Articular chondrocyte of knee joint (primary cell): Measurements from ENCODE around the gene PDS5B. TPM values are rescaled to one million over a fixed set of nuclear protein-coding genes. Genes with fewer than 3 reads are reported as not detected.

Source experiments
- small RNA-seq: library from RNA; depleted of rRNA; stranded (forward); fragments of <200 nt; gene quantifications from one replicate; pipeline ENCODE3, GENCODE V24; 2012
- total RNA-seq: library from RNA; depleted of rRNA; stranded (reverse); fragments of >200 nt; gene quantifications from 2 replicates; pipeline ENCODE4 v1.2.3, GENCODE V29; 2012

PDS5B gene, protein sequence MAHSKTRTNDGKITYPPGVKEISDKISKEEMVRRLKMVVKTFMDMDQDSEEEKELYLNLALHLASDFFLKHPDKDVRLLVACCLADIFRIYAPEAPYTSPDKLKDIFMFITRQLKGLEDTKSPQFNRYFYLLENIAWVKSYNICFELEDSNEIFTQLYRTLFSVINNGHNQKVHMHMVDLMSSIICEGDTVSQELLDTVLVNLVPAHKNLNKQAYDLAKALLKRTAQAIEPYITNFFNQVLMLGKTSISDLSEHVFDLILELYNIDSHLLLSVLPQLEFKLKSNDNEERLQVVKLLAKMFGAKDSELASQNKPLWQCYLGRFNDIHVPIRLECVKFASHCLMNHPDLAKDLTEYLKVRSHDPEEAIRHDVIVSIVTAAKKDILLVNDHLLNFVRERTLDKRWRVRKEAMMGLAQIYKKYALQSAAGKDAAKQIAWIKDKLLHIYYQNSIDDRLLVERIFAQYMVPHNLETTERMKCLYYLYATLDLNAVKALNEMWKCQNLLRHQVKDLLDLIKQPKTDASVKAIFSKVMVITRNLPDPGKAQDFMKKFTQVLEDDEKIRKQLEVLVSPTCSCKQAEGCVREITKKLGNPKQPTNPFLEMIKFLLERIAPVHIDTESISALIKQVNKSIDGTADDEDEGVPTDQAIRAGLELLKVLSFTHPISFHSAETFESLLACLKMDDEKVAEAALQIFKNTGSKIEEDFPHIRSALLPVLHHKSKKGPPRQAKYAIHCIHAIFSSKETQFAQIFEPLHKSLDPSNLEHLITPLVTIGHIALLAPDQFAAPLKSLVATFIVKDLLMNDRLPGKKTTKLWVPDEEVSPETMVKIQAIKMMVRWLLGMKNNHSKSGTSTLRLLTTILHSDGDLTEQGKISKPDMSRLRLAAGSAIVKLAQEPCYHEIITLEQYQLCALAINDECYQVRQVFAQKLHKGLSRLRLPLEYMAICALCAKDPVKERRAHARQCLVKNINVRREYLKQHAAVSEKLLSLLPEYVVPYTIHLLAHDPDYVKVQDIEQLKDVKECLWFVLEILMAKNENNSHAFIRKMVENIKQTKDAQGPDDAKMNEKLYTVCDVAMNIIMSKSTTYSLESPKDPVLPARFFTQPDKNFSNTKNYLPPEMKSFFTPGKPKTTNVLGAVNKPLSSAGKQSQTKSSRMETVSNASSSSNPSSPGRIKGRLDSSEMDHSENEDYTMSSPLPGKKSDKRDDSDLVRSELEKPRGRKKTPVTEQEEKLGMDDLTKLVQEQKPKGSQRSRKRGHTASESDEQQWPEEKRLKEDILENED (N-terminal part only)
- total RNA-seq, result 43.3 and 48.3 TPM in 2 replicates

DNA sequence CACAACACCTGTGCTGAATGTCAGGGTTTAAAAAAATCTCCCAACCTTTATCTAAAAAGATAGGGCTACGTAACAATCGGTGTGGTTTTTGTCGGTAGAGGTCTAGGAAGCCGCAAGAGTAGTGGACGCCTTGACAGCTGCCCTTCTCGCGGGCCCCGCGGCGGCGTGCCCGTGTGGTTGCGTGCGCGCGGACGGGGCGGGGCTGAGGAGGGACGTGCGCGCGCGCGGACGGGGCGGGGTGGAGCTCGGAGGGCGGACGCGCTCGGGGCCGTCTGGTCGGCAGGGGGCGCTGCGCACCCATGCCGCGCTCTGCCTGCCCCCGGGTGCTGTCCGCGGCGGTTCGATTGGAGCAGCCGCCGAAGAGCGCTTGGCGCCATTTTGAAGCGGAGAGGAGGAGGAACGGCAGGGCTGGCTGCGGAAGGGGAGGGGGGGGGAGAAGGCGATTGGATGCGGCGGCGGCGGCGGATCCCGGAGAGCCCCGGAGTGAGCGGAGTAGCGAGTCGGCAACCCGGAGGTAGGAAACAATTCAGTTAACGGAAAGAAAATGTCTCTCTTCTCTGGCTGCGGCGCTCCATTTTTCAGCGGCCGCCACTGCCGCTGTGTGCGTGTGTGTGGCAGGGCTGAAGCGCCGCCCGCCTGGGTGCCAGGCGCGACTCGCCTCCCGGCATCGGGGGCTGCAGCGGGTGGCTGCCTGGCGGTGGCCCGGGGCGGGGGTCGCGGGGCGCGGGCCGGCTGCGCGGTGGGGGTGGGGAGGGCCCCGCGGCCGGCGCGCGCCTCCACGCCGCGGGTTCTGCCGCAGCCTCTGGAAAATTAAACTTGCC lies at the start of gene PDS5B:
Gene PDS5B, plus strand, starts transcription at position 373 of the 821 bp plus-strand sequence. CDS start 62,321 bp downstream, outside the sequence.

GRCh38 chr13:32538621-32539246 lies 47.5 kb upstream of the PDS5B start, which contains the start of gene N4BP2L2:
N4BP2L2 (minus strand) TSS chr13:32538795; CDS start chr13:32537027, 1,768 bp downstream.

Small RNA genes lying within 50 kb of the gene (small RNA-seq; reads per million reads assigned to genes)
- not detected for gene RNY1P4

Other genes with a start within 250 kb of the PDS5B start
- gene N4BP2L1, start 158.3 kb upstream of the PDS5B start, total RNA-seq, result 10.6 TPM in 2 replicates
- 193 and 219 TPM in 2 replicates for gene N4BP2L2, start 47.7 kb upstream of the PDS5B start, total RNA-seq